Kidney (tissue), 14 donors: Measurements from ENCODE around the gene PDLIM7. TPM values are rescaled to one million over a fixed set of nuclear protein-coding genes. Genes with fewer than 3 reads are reported as not detected.

Source experiments
- DNase-seq, 5 donors: peaks; one replicate each; pipeline ENCODE4 v3.0.0-alpha.2; 2013 to 2020
- FAIRE-seq: peaks from 2 replicates; lab custom pipeline; 2012; peaks lifted over from hg19 to GRCh38; lab: Jason Lieb, UNC
- H3K27ac ChIP-seq, 2 donors: one replicate each; pipeline ENCODE4 v1.7.0; 2013; ENCODE audit warnings: low read depth in 2 of 2, low read length in 2 of 2, inconsistent platforms in 1 of 2
- H3K27me3 ChIP-seq: one replicate; pipeline ENCODE4 v1.7.1; 2013; ENCODE audit warnings: low read length, inconsistent platforms; ENCODE audit not compliant: control insufficient read depth, insufficient read depth
- H3K36me3 ChIP-seq, 3 donors: one replicate each; pipeline versions ENCODE4 v1.7.0 to v1.7.1; 2013; ENCODE audit warnings: low read length in 3 of 3, control low read depth in 1 of 3, inconsistent platforms in 1 of 3; ENCODE audit not compliant: insufficient read depth in 3 of 3, control insufficient read depth in 2 of 3
- H3K4me1 ChIP-seq, 3 donors: one replicate each; pipeline versions ENCODE4 v1.7.0 to v1.7.1; 2013; ENCODE audit warnings: low read length in 3 of 3, inconsistent platforms in 1 of 3, low read depth in 1 of 3; ENCODE audit not compliant: control insufficient read depth in 2 of 3, insufficient read depth in 2 of 3
- H3K4me3 ChIP-seq, 3 donors: one replicate each; pipeline versions ENCODE4 v1.7.0 to v1.8.1; 2013; ENCODE audit warnings: low read length in 3 of 3, control low read depth in 1 of 3, inconsistent platforms in 1 of 3
- H3K9ac ChIP-seq, 3 donors: one replicate each; pipeline versions ENCODE4 v1.7.0 to v1.7.1; 2013; ENCODE audit warnings: low read length in 3 of 3, control low read depth in 1 of 3, inconsistent platforms in 1 of 3
- H3K9me3 ChIP-seq, 3 donors: one replicate each; pipeline versions ENCODE4 v1.7.0 to v1.7.1; 2013; ENCODE audit warnings: low read length in 3 of 3, control low read depth in 1 of 3, inconsistent platforms in 1 of 3; ENCODE audit not compliant: control insufficient read depth in 2 of 3, insufficient read depth in 1 of 3
- CTCF ChIP-seq: IDR thresholded peaks from 3 replicates; pipeline ENCODE4 v1.5.1; 2012; ENCODE audit warnings: mild to moderate bottlenecking, moderate library complexity, borderline replicate concordance; ENCODE audit not compliant: insufficient read depth; ENCODE audit errors: extremely low read depth
- intact Hi-C: fragments of 100-400 bp; cut with DNase I; formaldehyde crosslinking; loops from one replicate; pipeline ENCODE4 v1.11.1; 2022
- polyA plus RNA-seq: library from polyadenylated mRNA; stranded (reverse); fragments of 350-450 nt; fragmentation: Illumina TruSeq; extraction: RNeasy Lipid Tissue Mini Kit (QIAGEN cat#74804); gene quantifications from one replicate; pipeline ENCODE4 v1.2.3, GENCODE V29; 2014; ENCODE audit warnings: low read depth, low replicate concordance; ENCODE audit not compliant: insufficient read depth
- total RNA-seq: library from RNA; stranded (reverse); fragmentation: NEBNext Ultra II Directional; extraction: Animal tissue kit (Norgen Biotek cat#: 25700); gene quantifications from one replicate; pipeline ENCODE4 v1.2.1, GENCODE V29; 2021
- donor health status: control.
- donor health status: control.
- donor health status: control.
- donor health status: control.
- donor health status: control.
- donor health status: DM: yes; HTN: yes; CAD: no.
- donor health status: Normal renal cell carcinoma (clear cell type).

PDLIM7 gene
- total and polyA plus RNA-seq, 2 donors from 2014 or later: 46.4 to 89.7 TPM

DNA sequence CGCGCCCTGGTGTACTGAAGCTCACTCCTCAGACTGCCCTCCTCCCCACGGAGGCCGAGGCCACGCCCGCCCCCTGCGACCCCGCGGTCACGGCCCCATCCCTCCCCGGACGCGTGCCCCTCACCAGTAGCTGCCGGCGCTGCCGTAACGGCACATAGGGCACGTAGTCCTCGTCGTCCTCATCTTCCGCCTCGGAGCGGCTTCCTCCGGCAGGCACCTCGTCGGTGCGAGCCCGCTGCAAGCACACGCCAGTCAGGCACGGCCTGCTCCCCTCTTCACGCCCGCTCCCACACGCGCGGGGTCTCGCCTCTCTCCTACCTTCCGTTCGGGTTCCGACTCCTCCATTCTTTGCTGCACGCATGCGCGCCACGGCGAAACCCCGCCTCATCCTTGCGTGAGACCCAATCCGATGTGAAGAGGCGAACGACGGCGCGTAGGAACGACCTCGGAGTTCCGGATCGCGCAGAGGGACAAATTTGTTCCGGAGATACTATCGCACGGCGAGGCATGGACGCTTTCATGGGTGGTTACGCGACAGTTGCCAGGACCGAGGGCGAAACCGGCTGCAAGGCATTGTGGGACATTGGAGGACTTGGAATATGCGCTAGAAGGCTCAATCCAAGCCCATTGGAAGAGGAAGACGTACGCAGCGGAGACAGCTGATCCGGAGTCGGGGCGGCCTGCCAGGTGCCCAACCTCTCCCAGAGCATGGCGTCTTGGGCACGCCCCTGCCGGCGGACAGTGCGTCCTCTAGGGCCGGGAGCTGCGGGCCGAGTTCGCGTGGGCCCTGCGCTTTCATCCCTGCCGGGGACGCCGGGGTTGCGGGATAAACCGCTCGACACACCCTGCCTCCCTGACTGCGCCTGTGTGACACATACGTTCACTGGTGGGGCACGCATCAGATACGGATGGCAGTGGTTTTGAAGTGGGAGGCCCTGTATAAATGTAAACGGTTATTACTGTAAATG, 19.5 kb upstream of the PDLIM7 start, which contains the start of gene DDX41:
DDX41 (minus strand) TSS at position 361 of the 968 bp plus-strand sequence; CDS start at position 345, 16 bp downstream.
- TF ChIP-seq CTCF: no peak
- H3K27me3 ChIP-seq: no peaks in the 10 kb centered on the region
- peaks cover 10 to 33% (median 21%) of the 10 kb centered on the region in 3 donors for H3K36me3 ChIP-seq
- H3K9me3 ChIP-seq: no peaks in the 10 kb centered on the region
- DNase-seq (peak; percentile 98 to 99 (median 99)), FAIRE-seq (peak; percentile 88)
- H3K4me1 ChIP-seq: peaks cover 0 to 15% (median 6%) of the 10 kb centered on the region in 3 donors
- intact Hi-C loops: no loop called here
- peak within 1 kb of the TSS; percentile 51 to 77 for H3K27ac ChIP-seq
- H3K9ac ChIP-seq: peak within 1 kb of the TSS; percentile 38 to 96 (median 60)
- peak within 1 kb of the TSS; percentile 93 to 97 (median 96) for H3K4me3 ChIP-seq

DNA sequence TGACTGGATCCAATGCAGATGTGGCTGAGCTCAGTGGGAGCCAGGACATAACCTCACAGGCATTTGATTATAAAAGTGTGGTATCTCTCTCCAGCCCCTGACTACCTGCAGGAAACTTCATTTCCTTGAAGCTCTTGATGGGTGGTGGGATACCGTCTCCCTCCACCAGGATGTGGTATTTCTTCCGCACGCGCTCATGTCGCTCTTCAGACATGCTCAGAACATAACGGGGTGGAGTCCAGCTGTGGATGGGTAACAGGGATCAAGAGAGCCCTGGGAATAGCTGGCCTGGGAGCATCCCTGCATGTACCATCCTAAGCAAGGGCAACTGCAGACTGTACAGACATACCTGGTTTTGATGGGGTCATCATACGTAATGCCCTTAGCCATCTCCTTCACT, 18.2 kb upstream of the PDLIM7 start:
- Histone ChIP-seq H3K27ac (no peak overlapping the region), H3K4me1 (peaks cover 0 to 15% (median 6%) of the 10 kb centered on the region in 3 donors), H3K9ac (peak overlapping the region in 1 of 3 donors; percentile 60), H3K27me3 (no peaks in the 10 kb centered on the region), H3K36me3 (peaks cover 8 to 27% (median 19%) of the 10 kb centered on the region in 3 donors), H3K9me3 (no peaks in the 10 kb centered on the region), H3K4me3 (peak overlapping the region; percentile 93 to 97 (median 96))
- FAIRE-seq (no peak), DNase-seq (no peak)
- no peak for TF ChIP-seq CTCF
- intact Hi-C loops: no loop called here

- intact Hi-C loops: no loop called here
- H3K4me3 ChIP-seq: no peak overlapping the region
- no peak for FAIRE-seq
- H3K27ac ChIP-seq: no peak overlapping the region
- no peaks in the 10 kb centered on the region for H3K9me3 ChIP-seq
- H3K4me1 ChIP-seq: peaks cover 0 to 15% (median 6%) of the 10 kb centered on the region in 3 donors
- no peak for TF ChIP-seq CTCF
- H3K27me3 ChIP-seq: no peaks in the 10 kb centered on the region
- peaks cover 8 to 24% (median 19%) of the 10 kb centered on the region in 3 donors for H3K36me3 ChIP-seq
- DNase-seq: no peak
- H3K9ac ChIP-seq: no peak overlapping the region
Observed at GRCh38 chr5:177514541-177514940, 17.1 kb upstream of the PDLIM7 start.
